K562 (cell line): ENCODE data around the gene SLC6A9. TPM values are rescaled to one million over a fixed set of nuclear protein-coding genes. Genes with fewer than 3 reads are reported as not detected.
A peak's percentile ranks its signal among the peaks of the same experiment; 100 is the strongest.

ENCODE experiments used
- ATF7 ChIP-seq: fragments of 450-650 bp; IDR thresholded peaks from 2 replicates; pipeline ENCODE4 v1.7.1; 2014; ENCODE audit warnings: mild to moderate bottlenecking, moderate library complexity
- CBFB ChIP-seq: sonication (generic); formaldehyde crosslinking; IDR thresholded peaks from 2 replicates; pipeline ENCODE4 v1.4.0; 2020; ENCODE audit warnings: mild to moderate bottlenecking, missing genetic modification reagents
- CREBBP ChIP-seq: IDR thresholded peaks from one replicate; pipeline ENCODE4 v1.6.1; 2012; ENCODE audit warnings: low read depth, mild to moderate bottlenecking, control low read depth, inconsistent platforms, low read length
- EP400 ChIP-seq: fragments of 450-650 bp; IDR thresholded peaks from 2 replicates; pipeline ENCODE4 v1.6.1; 2017; ENCODE audit warnings: antibody characterized with exemption, mild to moderate bottlenecking, moderate library complexity
- FIP1L1 ChIP-seq: fragments of 200-400 bp; formaldehyde crosslinking; IDR thresholded peaks from 2 replicates; pipeline ENCODE4 v1.6.1; 2018; ENCODE audit warnings: mild to moderate bottlenecking, low read depth, low read length; ENCODE audit not compliant: poor library complexity, severe bottlenecking
- HDAC3 ChIP-seq: fragments of 450-650 bp; IDR thresholded peaks from 2 replicates; pipeline ENCODE4 v1.6.1; 2018; ENCODE audit warnings: borderline replicate concordance, mild to moderate bottlenecking, moderate library complexity; ENCODE audit not compliant: partially characterized antibody
- KAT2B ChIP-seq: IDR thresholded peaks from one replicate; pipeline ENCODE4 v1.6.1; 2012; ENCODE audit warnings: low read depth, mild to moderate bottlenecking, control low read depth, inconsistent platforms, low read length, moderate library complexity
- MAFK ChIP-seq: IDR thresholded peaks from 2 replicates; pipeline ENCODE4 v1.6.1; 2011; ENCODE audit warnings: low read length, improper control_type of control experiment
- POU5F1 ChIP-seq: fragments of 150-350 bp; IDR thresholded peaks from 2 replicates; pipeline ENCODE4 v1.6.1; 2014; ENCODE audit warnings: borderline replicate concordance, low read length, low read depth, mild to moderate bottlenecking; ENCODE audit not compliant: partially characterized antibody
- RFX1 ChIP-seq: fragments of 450-650 bp; IDR thresholded peaks from 2 replicates; pipeline ENCODE4 v1.6.1; 2016; ENCODE audit warnings: mild to moderate bottlenecking, moderate library complexity
- TAF15 ChIP-seq: fragments of 200-400 bp; formaldehyde crosslinking; IDR thresholded peaks from 2 replicates; pipeline ENCODE4 v1.6.1; 2017; ENCODE audit warnings: mild to moderate bottlenecking, low read depth, low read length, moderate library complexity
- ZFPM2 ChIP-seq: fragments of 250-450 bp; sonication (Bioruptor Pico); IDR thresholded peaks from 2 replicates; pipeline ENCODE4 v1.5.1; 2022; ENCODE audit warnings: mild to moderate bottlenecking
- ZNF274 ChIP-seq: IDR thresholded peaks from 2 replicates; pipeline ENCODE4 v1.6.1; 2011; ENCODE audit warnings: low read depth, mild to moderate bottlenecking, low read length, moderate library complexity, borderline replicate concordance
- ZNF408 ChIP-seq: fragments of 250-450 bp; sonication (Bioruptor Pico); IDR thresholded peaks from 2 replicates; pipeline ENCODE4 v1.4.0; 2020; ENCODE audit warnings: low read depth, mild to moderate bottlenecking, moderate library complexity
- ZNF561 ChIP-seq: fragments of 450-650 bp; formaldehyde crosslinking; conservative IDR thresholded peaks from 2 replicates; pipeline ENCODE4 v1.4.0; 2020; ENCODE audit warnings: mild to moderate bottlenecking, moderate library complexity
- polyA plus RNA-seq, 8 experiments: library from polyadenylated mRNA; depleted of rRNA in 4 of 8; stranded (reverse) in 5 of 8; unstranded in 3 of 8; fragments of >200 nt; fragmentation: Nextera tagmentation in 2 of 8; fragmentation: Illumina TruSeq in 1 of 8; extraction: Ambion mirVana in 2 of 8; extraction: Trizol in 1 of 8; gene quantifications; 2 replicates each; pipeline versions ENCODE4 v1.2.1 to v1.2.3, GENCODE V29; 2011 to 2014; ENCODE audit warnings: inconsistent platforms in 1 of 8, missing spikeins in 1 of 8
- total RNA-seq, 7 experiments: library from RNA; depleted of rRNA in 6 of 7; stranded (reverse); fragments of >200 nt in 6 of 7; fragmentation: Illumina TruSeq in 2 of 7; extraction: Trizol in 2 of 7; gene quantifications; 2 replicates each; pipeline versions ENCODE4 v1.2.1 to v1.2.3, GENCODE V29; 2011 to 2021; ENCODE audit warnings: low replicate concordance in 1 of 7
- TF ChIP-seq, protein P1 (sequence below): fragments of 250-450 bp; sonication (Bioruptor Pico); IDR thresholded peaks from 2 replicates; pipeline ENCODE4 v1.5.0; 2021; ENCODE audit warnings: mild to moderate bottlenecking, moderate library complexity
- TF ChIP-seq, protein P2 (sequence below): fragments of 250-450 bp; sonication (Bioruptor Pico); IDR thresholded peaks from 2 replicates; pipeline ENCODE4 v1.9.0; 2021; ENCODE audit warnings: mild to moderate bottlenecking, inconsistent platforms
- TF ChIP-seq, protein P3 (sequence below): IDR thresholded peaks from 2 replicates; pipeline ENCODE4 v1.6.1; 2016; ENCODE audit warnings: missing genetic modification characterization, missing compliant biosample characterization
- TF ChIP-seq, protein P4 (sequence below): fragments of 450-650 bp; IDR thresholded peaks from 2 replicates; pipeline ENCODE4 v1.6.1; 2017; ENCODE audit warnings: antibody characterized with exemption

The SLC6A9 gene
- total and polyA plus RNA-seq, 9 of the 15 experiments (the other 6 are each of a cell fraction or from before 2014, with no cell fraction given) = 0.17 to 18.7 (median 2.9) TPM

DNA sequence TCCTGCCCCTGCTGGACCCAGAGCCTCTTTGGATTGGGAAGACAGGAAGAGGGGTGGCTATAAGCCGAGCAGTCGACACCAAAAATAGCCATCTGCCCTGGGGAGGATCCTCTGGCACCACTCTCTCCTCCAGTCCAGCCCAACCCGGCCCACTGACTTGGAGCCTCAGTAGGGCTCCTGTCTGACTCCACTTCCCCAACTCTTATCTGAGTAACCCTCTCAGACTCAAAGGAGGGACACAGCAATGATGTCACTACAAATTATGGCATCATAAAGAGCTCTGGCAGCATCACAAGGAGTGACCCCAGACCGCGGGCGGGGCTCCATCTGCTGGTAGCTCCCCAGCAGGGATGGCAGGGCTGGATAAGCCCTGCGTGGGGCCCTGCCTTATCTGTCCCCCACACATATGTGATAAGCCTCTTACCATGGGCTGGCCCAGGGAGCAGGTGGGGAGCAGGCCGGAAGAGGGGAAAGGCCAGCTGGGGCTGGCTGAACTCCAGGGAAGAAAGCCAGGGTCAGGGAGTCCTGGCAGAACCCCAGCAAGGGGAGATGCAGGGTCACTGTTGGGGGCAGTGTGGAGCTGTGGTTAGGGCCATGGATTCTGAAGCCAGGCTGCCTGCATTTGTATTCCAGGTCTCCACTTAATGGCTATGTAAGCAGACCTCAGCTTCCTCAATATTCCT lies 4.6 kb upstream of the SLC6A9 start (continued):
- peak; percentile 40 for TF ChIP-seq POU5F1
- TF ChIP-seq MAFK = peak; percentile 47
- no peak for TF ChIP-seq TAF15
- TF ChIP-seq, protein P1, sequence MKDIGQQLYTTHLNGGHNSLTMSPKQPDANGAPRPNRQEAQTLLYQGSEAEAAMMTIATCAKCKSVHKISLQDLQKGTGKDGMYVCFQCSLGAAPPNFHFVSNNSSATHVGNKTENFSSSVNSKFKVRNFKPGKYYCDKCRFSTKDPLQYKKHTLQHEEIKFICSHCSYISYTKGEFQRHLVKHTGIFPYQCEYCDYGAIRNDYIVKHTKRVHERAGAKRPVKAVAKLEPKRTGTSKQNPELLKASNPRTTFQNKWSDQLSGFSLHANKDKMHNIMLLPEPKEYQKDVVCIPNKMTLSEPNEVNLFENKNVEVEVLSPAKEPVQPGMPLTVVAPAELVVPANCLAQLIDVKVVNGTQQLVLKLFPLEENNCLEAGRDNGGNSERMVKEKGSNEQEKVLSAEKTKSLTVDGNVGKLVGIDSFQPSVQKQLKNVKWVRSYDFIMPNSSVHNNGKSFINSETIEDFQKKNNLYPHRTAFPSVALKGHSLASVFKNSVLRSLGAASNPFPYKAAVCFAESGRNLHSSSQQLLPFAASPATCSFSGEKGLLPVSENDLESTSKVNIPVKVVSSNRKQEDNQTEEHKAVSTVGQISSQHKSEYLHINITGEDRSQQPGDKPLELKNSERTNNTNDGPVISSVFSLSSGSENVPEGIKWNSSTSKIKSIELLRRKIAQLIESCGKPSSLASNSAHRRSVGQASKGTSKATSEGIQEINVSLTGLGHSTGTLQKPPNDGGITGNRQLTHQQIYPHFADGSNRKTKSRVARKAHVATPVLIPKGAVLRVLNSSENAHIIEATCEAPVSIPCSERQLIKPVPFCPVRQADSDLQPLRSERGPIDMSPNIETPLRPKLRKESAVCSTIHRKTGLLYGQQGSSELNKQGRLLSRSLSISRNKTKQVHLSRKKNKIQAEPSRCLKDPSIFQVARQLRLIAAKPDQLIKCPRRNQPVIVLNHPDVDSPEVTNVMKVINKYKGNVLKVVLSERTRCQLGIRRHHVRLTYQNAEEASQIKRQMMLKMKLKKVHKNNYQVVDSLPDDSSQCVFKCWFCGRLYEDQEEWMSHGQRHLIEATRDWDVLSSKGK = no peak
- no peak for TF ChIP-seq CREBBP
- TF ChIP-seq, protein P2, sequence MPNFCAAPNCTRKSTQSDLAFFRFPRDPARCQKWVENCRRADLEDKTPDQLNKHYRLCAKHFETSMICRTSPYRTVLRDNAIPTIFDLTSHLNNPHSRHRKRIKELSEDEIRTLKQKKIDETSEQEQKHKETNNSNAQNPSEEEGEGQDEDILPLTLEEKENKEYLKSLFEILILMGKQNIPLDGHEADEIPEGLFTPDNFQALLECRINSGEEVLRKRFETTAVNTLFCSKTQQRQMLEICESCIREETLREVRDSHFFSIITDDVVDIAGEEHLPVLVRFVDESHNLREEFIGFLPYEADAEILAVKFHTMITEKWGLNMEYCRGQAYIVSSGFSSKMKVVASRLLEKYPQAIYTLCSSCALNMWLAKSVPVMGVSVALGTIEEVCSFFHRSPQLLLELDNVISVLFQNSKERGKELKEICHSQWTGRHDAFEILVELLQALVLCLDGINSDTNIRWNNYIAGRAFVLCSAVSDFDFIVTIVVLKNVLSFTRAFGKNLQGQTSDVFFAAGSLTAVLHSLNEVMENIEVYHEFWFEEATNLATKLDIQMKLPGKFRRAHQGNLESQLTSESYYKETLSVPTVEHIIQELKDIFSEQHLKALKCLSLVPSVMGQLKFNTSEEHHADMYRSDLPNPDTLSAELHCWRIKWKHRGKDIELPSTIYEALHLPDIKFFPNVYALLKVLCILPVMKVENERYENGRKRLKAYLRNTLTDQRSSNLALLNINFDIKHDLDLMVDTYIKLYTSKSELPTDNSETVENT = no peak
- TF ChIP-seq CBFB (CRISPR knock-in tag) = peak; percentile 96
- TF ChIP-seq ATF7 = peak; percentile 98
- TF ChIP-seq FIP1L1 = peak; percentile 53
- TF ChIP-seq, protein P3, sequence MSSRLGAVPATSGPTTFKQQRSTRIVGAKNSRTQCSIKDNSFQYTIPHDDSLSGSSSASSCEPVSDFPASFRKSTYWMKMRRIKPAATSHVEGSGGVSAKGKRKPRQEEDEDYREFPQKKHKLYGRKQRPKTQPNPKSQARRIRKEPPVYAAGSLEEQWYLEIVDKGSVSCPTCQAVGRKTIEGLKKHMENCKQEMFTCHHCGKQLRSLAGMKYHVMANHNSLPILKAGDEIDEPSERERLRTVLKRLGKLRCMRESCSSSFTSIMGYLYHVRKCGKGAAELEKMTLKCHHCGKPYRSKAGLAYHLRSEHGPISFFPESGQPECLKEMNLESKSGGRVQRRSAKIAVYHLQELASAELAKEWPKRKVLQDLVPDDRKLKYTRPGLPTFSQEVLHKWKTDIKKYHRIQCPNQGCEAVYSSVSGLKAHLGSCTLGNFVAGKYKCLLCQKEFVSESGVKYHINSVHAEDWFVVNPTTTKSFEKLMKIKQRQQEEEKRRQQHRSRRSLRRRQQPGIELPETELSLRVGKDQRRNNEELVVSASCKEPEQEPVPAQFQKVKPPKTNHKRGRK (tag) = no peak
- TF ChIP-seq ZNF274 = peak; percentile 91
- TF ChIP-seq RFX1 = no peak
- no peak for TF ChIP-seq KAT2B
- TF ChIP-seq ZFPM2 (CRISPR knock-in tag) = no peak
- peak; percentile 99 for TF ChIP-seq HDAC3
- TF ChIP-seq, protein P4, sequence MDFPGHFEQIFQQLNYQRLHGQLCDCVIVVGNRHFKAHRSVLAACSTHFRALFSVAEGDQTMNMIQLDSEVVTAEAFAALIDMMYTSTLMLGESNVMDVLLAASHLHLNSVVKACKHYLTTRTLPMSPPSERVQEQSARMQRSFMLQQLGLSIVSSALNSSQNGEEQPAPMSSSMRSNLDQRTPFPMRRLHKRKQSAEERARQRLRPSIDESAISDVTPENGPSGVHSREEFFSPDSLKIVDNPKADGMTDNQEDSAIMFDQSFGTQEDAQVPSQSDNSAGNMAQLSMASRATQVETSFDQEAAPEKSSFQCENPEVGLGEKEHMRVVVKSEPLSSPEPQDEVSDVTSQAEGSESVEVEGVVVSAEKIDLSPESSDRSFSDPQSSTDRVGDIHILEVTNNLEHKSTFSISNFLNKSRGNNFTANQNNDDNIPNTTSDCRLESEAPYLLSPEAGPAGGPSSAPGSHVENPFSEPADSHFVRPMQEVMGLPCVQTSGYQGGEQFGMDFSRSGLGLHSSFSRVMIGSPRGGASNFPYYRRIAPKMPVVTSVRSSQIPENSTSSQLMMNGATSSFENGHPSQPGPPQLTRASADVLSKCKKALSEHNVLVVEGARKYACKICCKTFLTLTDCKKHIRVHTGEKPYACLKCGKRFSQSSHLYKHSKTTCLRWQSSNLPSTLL = no peak; the same call in 1 of the 2 replicates
- no peak for TF ChIP-seq ZNF408
- TF ChIP-seq EP400 = peak; percentile 88
- peak; percentile 59; the same call in 1 of the 2 replicates for TF ChIP-seq ZNF561 (CRISPR knock-in tag)
